GM19467 (cell line): ENCODE results near the gene SLC45A3.
"Not testable (repeated sequence)": the region's sequence is repeated elsewhere in the genome, so short reads cannot be mapped to it uniquely, and the experiment has no call there.

Source experiments
- ATAC-seq: cut with Tn5 transposase; IDR thresholded peaks from one replicate; pipeline ENCODE4 v1.9.1; 2021; ENCODE audit warnings: mild to moderate bottlenecking, moderate library complexity; ENCODE audit not compliant: unreplicated experiment

The SLC45A3 gene

GRCh38 chr1:205680073-205680851 lies at the start of gene SLC45A3:
TSS of gene SLC45A3 (minus strand) at chr1:205680509. CDS start at chr1:205664656, 15,853 bp downstream.
- peak; percentile 55 for ATAC-seq

GRCh38 chr1:205726619-205727125 lies 46.4 kb upstream of the SLC45A3 start:
- no peak for ATAC-seq

GRCh38 chr1:205725514-205725913 lies 45.2 kb upstream of the SLC45A3 start:
- no peak for ATAC-seq

GRCh38 chr1:205720740-205721139 lies 40.4 kb upstream of the SLC45A3 start:
- not testable (repeated sequence) for ATAC-seq

- ATAC-seq = no peak
Measured at GRCh38 chr1:205719762-205720161, 39.5 kb upstream of the SLC45A3 start.

- ATAC-seq = no peak
Measured at GRCh38 chr1:205719015-205719414, 38.7 kb upstream of the SLC45A3 start.

- ATAC-seq = no peak
Measured at GRCh38 chr1:205716371-205717132, 36.2 kb upstream of the SLC45A3 start.

GRCh38 chr1:205715628-205716027 lies 35.3 kb upstream of the SLC45A3 start:
- no peak for ATAC-seq

GRCh38 chr1:205714906-205715246 lies 34.6 kb upstream of the SLC45A3 start:
- ATAC-seq = no peak

- ATAC-seq = no peak
Measured at GRCh38 chr1:205714190-205714905, 34.0 kb upstream of the SLC45A3 start.

- ATAC-seq = no peak
Measured at GRCh38 chr1:205711105-205712048, 31.1 kb upstream of the SLC45A3 start.

- no peak for ATAC-seq
Measured at GRCh38 chr1:205710201-205711062, 30.1 kb upstream of the SLC45A3 start.

- no peak for ATAC-seq
Measured at GRCh38 chr1:205709640-205710039, 29.3 kb upstream of the SLC45A3 start.

GRCh38 chr1:205709059-205709398 lies 28.7 kb upstream of the SLC45A3 start:
- no peak for ATAC-seq

- ATAC-seq = no peak
Measured at GRCh38 chr1:205706601-205707502, 26.5 kb upstream of the SLC45A3 start.

- no peak for ATAC-seq
Measured at GRCh38 chr1:205704903-205705302, 24.6 kb upstream of the SLC45A3 start.

- no peak for ATAC-seq
Measured at GRCh38 chr1:205703072-205703471, 22.8 kb upstream of the SLC45A3 start.

- no peak for ATAC-seq
Measured at GRCh38 chr1:205701891-205702290, 21.6 kb upstream of the SLC45A3 start.
